Measurements from ENCODE around the gene SCN5A.

The SCN5A gene

GRCh38 chr3:38526792-38527191, 122.7 kb downstream of the SCN5A start:
- Histone ChIP-seq H3K4me1 (ENCODE audit: low read length) (no peaks in the 10 kb centered on the region), H2AFZ (ENCODE audit: low read depth, low read length) (no peak overlapping the region), H3K9me3 (ENCODE audit: insufficient read depth, low read length) (no peaks in the 10 kb centered on the region), H4K20me1 (ENCODE audit: insufficient read depth, low read length) (no peaks in the 10 kb centered on the region), H3K4me2 (ENCODE audit: low read length) (no peak overlapping the region), H3K9ac (ENCODE audit: low read length) (no peak overlapping the region), H3K36me3 (replicated peaks; ENCODE audit: low read depth, low read length) (peaks cover 38% of the 10 kb centered on the region), H3K4me3 (ENCODE audit: low read length) (no peak overlapping the region), H3K27ac (ENCODE audit: low read length) (no peak overlapping the region), H3K79me2 (ENCODE audit: low read length) (no peaks in the 10 kb centered on the region), H3K27me3 (ENCODE audit: low read depth, low read length) (no peaks in the 10 kb centered on the region)
- TF ChIP-seq EZH2phosphoT487 (IDR thresholded peaks at IDR 0.05; ENCODE audit: low read depth) (no peak), CTCF (IDR thresholded peaks at IDR 0.05; ENCODE audit: low read depth, low read length) (no peak)

GRCh38 chr3:38524141-38524739, 125.2 kb downstream of the SCN5A start:
- H2AFZ ChIP-seq (ENCODE audit: low read depth, low read length): no peak overlapping the region
- H3K4me3 ChIP-seq (ENCODE audit: low read length): no peak overlapping the region
- no peak overlapping the region for H3K27ac ChIP-seq (ENCODE audit: low read length)
- no peak overlapping the region for H3K4me2 ChIP-seq (ENCODE audit: low read length)
- H3K9ac ChIP-seq (ENCODE audit: low read length): no peak overlapping the region
- TF ChIP-seq CTCF (IDR thresholded peaks at IDR 0.05; ENCODE audit: low read depth, low read length) (no peak), EZH2phosphoT487 (IDR thresholded peaks at IDR 0.05; ENCODE audit: low read depth) (no peak)
- no peaks in the 10 kb centered on the region for H3K9me3 ChIP-seq (ENCODE audit: insufficient read depth, low read length)
- no peaks in the 10 kb centered on the region for H3K4me1 ChIP-seq (ENCODE audit: low read length)
- no peaks in the 10 kb centered on the region for H3K79me2 ChIP-seq (ENCODE audit: low read length)
- peaks cover 44% of the 10 kb centered on the region for H3K36me3 ChIP-seq (replicated peaks; ENCODE audit: low read depth, low read length)
- no peaks in the 10 kb centered on the region for H4K20me1 ChIP-seq (ENCODE audit: insufficient read depth, low read length)
- no peaks in the 10 kb centered on the region for H3K27me3 ChIP-seq (ENCODE audit: low read depth, low read length)

GRCh38 chr3:38522002-38522401, 127.5 kb downstream of the SCN5A start:
- no peaks in the 10 kb centered on the region for H3K4me1 ChIP-seq (ENCODE audit: low read length)
- H3K4me2 ChIP-seq (ENCODE audit: low read length): no peak overlapping the region
- no peaks in the 10 kb centered on the region for H3K27me3 ChIP-seq (ENCODE audit: low read depth, low read length)
- no peaks in the 10 kb centered on the region for H3K9me3 ChIP-seq (ENCODE audit: insufficient read depth, low read length)
- TF ChIP-seq CTCF (IDR thresholded peaks at IDR 0.05; ENCODE audit: low read depth, low read length): no peak
- H3K4me3 ChIP-seq (ENCODE audit: low read length): no peak overlapping the region
- H3K36me3 ChIP-seq (replicated peaks; ENCODE audit: low read depth, low read length): peaks cover 42% of the 10 kb centered on the region
- H4K20me1 ChIP-seq (ENCODE audit: insufficient read depth, low read length): no peaks in the 10 kb centered on the region
- no peaks in the 10 kb centered on the region for H3K79me2 ChIP-seq (ENCODE audit: low read length)
- no peak overlapping the region for H2AFZ ChIP-seq (ENCODE audit: low read depth, low read length)
- no peak overlapping the region for H3K27ac ChIP-seq (ENCODE audit: low read length)
- H3K9ac ChIP-seq (ENCODE audit: low read length): no peak overlapping the region

GRCh38 chr3:38521391-38521987, 128.0 kb downstream of the SCN5A start:
- no peaks in the 10 kb centered on the region for H4K20me1 ChIP-seq (ENCODE audit: insufficient read depth, low read length)
- H3K79me2 ChIP-seq (ENCODE audit: low read length): no peaks in the 10 kb centered on the region
- H3K4me1 ChIP-seq (ENCODE audit: low read length): no peaks in the 10 kb centered on the region
- H3K4me3 ChIP-seq (ENCODE audit: low read length): no peak overlapping the region
- H3K9ac ChIP-seq (ENCODE audit: low read length): no peak overlapping the region
- no peaks in the 10 kb centered on the region for H3K9me3 ChIP-seq (ENCODE audit: insufficient read depth, low read length)
- no peaks in the 10 kb centered on the region for H3K27me3 ChIP-seq (ENCODE audit: low read depth, low read length)
- peaks cover 42% of the 10 kb centered on the region for H3K36me3 ChIP-seq (replicated peaks; ENCODE audit: low read depth, low read length)
- H3K27ac ChIP-seq (ENCODE audit: low read length): no peak overlapping the region
- H3K4me2 ChIP-seq (ENCODE audit: low read length): no peak overlapping the region
- no peak overlapping the region for H2AFZ ChIP-seq (ENCODE audit: low read depth, low read length)
- TF ChIP-seq CTCF (IDR thresholded peaks at IDR 0.05; ENCODE audit: low read depth, low read length) (peak; percentile 96), EZH2phosphoT487 (IDR thresholded peaks at IDR 0.05; ENCODE audit: low read depth) (no peak)

Measured in OCI-LY3 (cell line).